H1 (cell line): ENCODE results near the gene TAS1R3. TPM values are rescaled to one million over a fixed set of nuclear protein-coding genes. Genes with fewer than 3 reads are reported as not detected.
A peak's percentile ranks its signal among the peaks of the same experiment; 100 is the strongest.

Experiments
- CTCF ChIA-PET: fragments of 300-600 bp; sonication (Branson Sonifier 250); formaldehyde crosslinking; loops from one replicate; lab custom pipeline; 2021; ENCODE audit not compliant: partially characterized antibody; lab: Charles Lee
- POLR2A ChIA-PET: fragments of 300-600 bp; sonication (Branson Sonifier 250); formaldehyde crosslinking; loops from one replicate; lab custom pipeline; 2021; ENCODE audit warnings: inconsistent platforms; ENCODE audit not compliant: partially characterized antibody; lab: Charles Lee
- DNase-seq, 2 experiments: peaks; one replicate each; pipeline versions ENCODE4 v3.0.0 to v3.0.0-alpha.2; 2010 to 2022; ENCODE audit warnings: low spot score in 2 of 2, low read depth in 1 of 2, mixed read lengths in 1 of 2
- FAIRE-seq: peaks from 2 replicates; lab custom pipeline; 2011; peaks lifted over from hg19 to GRCh38; lab: Jason Lieb, UNC
- H2AFZ ChIP-seq: 2 replicates; pipeline ENCODE4 v1.8.1; 2012; ENCODE audit warnings: low read length, inconsistent platforms
- H2AK5ac ChIP-seq: 2 replicates; pipeline ENCODE4 v1.6.1; 2013; ENCODE audit warnings: low read depth, low read length
- H2BK120ac ChIP-seq: replicated peaks from 2 replicates; pipeline ENCODE3; 2013; ENCODE audit warnings: low read depth, low read length, inconsistent platforms
- H2BK12ac ChIP-seq: 2 replicates; pipeline ENCODE4 v1.6.1; 2013; ENCODE audit warnings: low read depth, low read length
- H2BK15ac ChIP-seq: 2 replicates; pipeline ENCODE4 v1.6.1; 2013; ENCODE audit warnings: low read length
- H2BK20ac ChIP-seq: 2 replicates; pipeline ENCODE4 v1.6.1; 2013; ENCODE audit warnings: low read length
- H2BK5ac ChIP-seq: 2 replicates; pipeline ENCODE4 v1.6.1; 2013; ENCODE audit warnings: low read depth, low read length
- H3K14ac ChIP-seq: 2 replicates; pipeline ENCODE4 v1.6.1; 2013; ENCODE audit warnings: inconsistent platforms; ENCODE audit not compliant: insufficient read length
- H3K18ac ChIP-seq: 2 replicates; pipeline ENCODE4 v1.6.1; 2013; ENCODE audit warnings: low read length; ENCODE audit errors: extremely low read depth
- H3K23ac ChIP-seq: 2 replicates; pipeline ENCODE4 v1.6.1; 2013; ENCODE audit warnings: inconsistent platforms; ENCODE audit not compliant: insufficient read length
- H3K23me2 ChIP-seq: 2 replicates; pipeline ENCODE4 v1.6.1; 2013; ENCODE audit warnings: low read depth, low read length
- H3K27ac ChIP-seq: 2 replicates; pipeline ENCODE4 v1.6.1; 2011; ENCODE audit warnings: low read depth, low read length, inconsistent platforms
- H3K27me3 ChIP-seq, 4 experiments: replicated peaks in 1 of 4; 1 replicate in 1 of 4; 2 replicates in 3 of 4; pipeline versions ENCODE4 v1.6.1 to v1.8.1; 2011 to 2013; ENCODE audit warnings: low read length in 3 of 4, mild to moderate bottlenecking in 3 of 4, inconsistent platforms in 2 of 4, mixed read lengths in 2 of 4, moderate library complexity in 1 of 4; ENCODE audit not compliant: control insufficient read depth in 3 of 4, insufficient read depth in 3 of 4; ENCODE audit errors: extremely low read depth in 1 of 4
- H3K36me3 ChIP-seq, 4 experiments: 2 replicates each; pipeline versions ENCODE4 v1.6.1 to v1.8.1; 2011 to 2013; ENCODE audit warnings: mild to moderate bottlenecking in 4 of 4, low read length in 3 of 4, moderate library complexity in 2 of 4, control low read depth in 1 of 4, inconsistent platforms in 1 of 4; ENCODE audit not compliant: insufficient read depth in 4 of 4, control insufficient read depth in 2 of 4
- H3K4ac ChIP-seq: replicated peaks from 2 replicates; pipeline ENCODE3; 2013; ENCODE audit warnings: low read length, low read depth, mixed read lengths, inconsistent platforms; ENCODE audit not compliant: insufficient read length
- H3K4me1 ChIP-seq, 4 experiments: replicated peaks in 1 of 4; 1 replicate in 1 of 4; 2 replicates in 3 of 4; pipeline versions ENCODE4 v1.6.1 to v1.8.1; 2011 to 2013; ENCODE audit warnings: low read length in 3 of 4, inconsistent platforms in 2 of 4, mixed read lengths in 1 of 4; ENCODE audit not compliant: insufficient read depth in 4 of 4, control insufficient read depth in 3 of 4
- H3K4me2 ChIP-seq, 2 experiments: 2 replicates each; pipeline versions ENCODE4 v1.6.1 to v1.8.1; 2011 to 2013; ENCODE audit warnings: low read depth in 2 of 2, low read length in 2 of 2, control low read depth in 1 of 2, inconsistent platforms in 1 of 2, mild to moderate bottlenecking in 1 of 2; ENCODE audit not compliant: insufficient read depth in 1 of 2
- H3K4me3 ChIP-seq, 4 experiments: fragments of 200-600, 300-600 bp in 1 of 4; sonication (generic), shearing (Covaris generic), sonication (Bioruptor Twin) in 1 of 4; 2 replicates each; pipeline versions ENCODE4 v1.5.1 to v1.8.1; 2011 to 2016; ENCODE audit warnings: low read length in 4 of 4, low read depth in 3 of 4, control low read depth in 2 of 4, inconsistent platforms in 2 of 4, mild to moderate bottlenecking in 2 of 4, mixed read lengths in 1 of 4, moderate library complexity in 1 of 4; ENCODE audit not compliant: insufficient read depth in 2 of 4; ENCODE audit errors: extremely low read depth in 1 of 4
- H3K56ac ChIP-seq: replicated peaks from 2 replicates; pipeline ENCODE3; 2013; ENCODE audit warnings: low read depth, mild to moderate bottlenecking, mixed read lengths, low read length, inconsistent platforms; ENCODE audit not compliant: insufficient read length
- H3K79me1 ChIP-seq: 2 replicates; pipeline ENCODE4 v1.6.1; 2013; ENCODE audit warnings: low read depth, low read length, control low read depth
- H3K79me2 ChIP-seq, 2 experiments: 2 replicates each; pipeline versions ENCODE4 v1.6.1 to v1.8.1; 2012 to 2013; ENCODE audit warnings: low read length in 2 of 2, mild to moderate bottlenecking in 2 of 2, inconsistent platforms in 1 of 2; ENCODE audit not compliant: insufficient read depth in 2 of 2, control insufficient read depth in 1 of 2
- H3K9ac ChIP-seq, 4 experiments: replicated peaks in 1 of 4; 1 replicate in 1 of 4; 2 replicates in 3 of 4; pipeline versions ENCODE4 v1.6.1 to v1.8.1; 2011 to 2013; ENCODE audit warnings: low read depth in 3 of 4, low read length in 3 of 4, control low read depth in 2 of 4, mild to moderate bottlenecking in 2 of 4, moderate library complexity in 2 of 4, inconsistent platforms in 1 of 4; ENCODE audit errors: extremely low read depth in 1 of 4
- H3K9me3 ChIP-seq, 2 experiments: 2 replicates each; pipeline versions ENCODE4 v1.6.1 to v1.8.1; 2012 to 2013; ENCODE audit warnings: mild to moderate bottlenecking in 2 of 2, moderate library complexity in 2 of 2, control low read depth in 1 of 2, inconsistent platforms in 1 of 2, low read depth in 1 of 2, low read length in 1 of 2, mixed read lengths in 1 of 2; ENCODE audit not compliant: insufficient read depth in 2 of 2
- H4K20me1 ChIP-seq, 2 experiments: replicated peaks in 1 of 2; 2 replicates each; pipeline versions ENCODE3 to v1.8.1; 2011 to 2013; ENCODE audit warnings: inconsistent platforms in 2 of 2, low read length in 2 of 2, mild to moderate bottlenecking in 1 of 2; ENCODE audit not compliant: insufficient read depth in 2 of 2, control insufficient read depth in 1 of 2
- H4K5ac ChIP-seq: 2 replicates; pipeline ENCODE4 v1.6.1; 2013; ENCODE audit warnings: low read length, low read depth, mixed read lengths, inconsistent platforms; ENCODE audit not compliant: insufficient read length
- H4K8ac ChIP-seq: 2 replicates; pipeline ENCODE4 v1.8.0; 2013; ENCODE audit warnings: mild to moderate bottlenecking, moderate library complexity, low read length, inconsistent platforms; ENCODE audit not compliant: insufficient read depth; ENCODE audit errors: extremely low read depth
- H4K91ac ChIP-seq: replicated peaks from 2 replicates; pipeline ENCODE3; 2013; ENCODE audit warnings: low read length, mixed read lengths, inconsistent platforms; ENCODE audit not compliant: insufficient read length
- CBX5 ChIP-seq: fragments of 300-800, 300-1000 bp; sonication (generic); IDR thresholded peaks from 2 replicates; pipeline ENCODE4 v1.7.1; 2016; ENCODE audit warnings: antibody characterized with exemption, low read length, low read depth
- CREB1 ChIP-seq: IDR thresholded peaks from 2 replicates; pipeline ENCODE4 v1.6.1; 2012; ENCODE audit warnings: inconsistent platforms
- EGR1 ChIP-seq: IDR thresholded peaks from 2 replicates; pipeline ENCODE4 v1.6.1; 2011; ENCODE audit warnings: low read depth, low read length, borderline replicate concordance
- KDM4A ChIP-seq: IDR thresholded peaks from one replicate; pipeline ENCODE4 v1.7.1; 2012; ENCODE audit warnings: low read depth, mild to moderate bottlenecking, moderate library complexity, low read length, inconsistent platforms; ENCODE audit not compliant: severe bottlenecking
- MAFK ChIP-seq: IDR thresholded peaks from 2 replicates; pipeline ENCODE4 v1.6.1; 2012; ENCODE audit warnings: low read depth, mild to moderate bottlenecking, improper control_type of control experiment, low read length
- MAX ChIP-seq: IDR thresholded peaks from 2 replicates; pipeline ENCODE4 v1.6.1; 2012; ENCODE audit warnings: inconsistent platforms
- PHF8 ChIP-seq: fragments of 200-600 bp; sonication (generic); conservative IDR thresholded peaks from 2 replicates; pipeline ENCODE4 v1.7.1; 2012; ENCODE audit warnings: low read depth, mild to moderate bottlenecking, inconsistent platforms, low read length, moderate library complexity
- POLR2AphosphoS5 ChIP-seq: IDR thresholded peaks from 2 replicates; pipeline ENCODE4 v1.6.1; 2011; ENCODE audit warnings: low read depth, low read length
- RAD21 ChIP-seq, 2 experiments: IDR thresholded peaks in 1 of 2; conservative IDR thresholded peaks in 1 of 2; 2 replicates each; pipeline ENCODE4 v1.6.1; 2011; ENCODE audit warnings: low read depth in 2 of 2, low read length in 2 of 2, improper control_type of control experiment in 1 of 2, inconsistent platforms in 1 of 2, mild to moderate bottlenecking in 1 of 2, moderate library complexity in 1 of 2
- TAF7 ChIP-seq: optimal IDR thresholded peaks from 2 replicates; pipeline ENCODE3; 2011; ENCODE audit warnings: low read depth, mild to moderate bottlenecking, inconsistent platforms, low read length, moderate library complexity, borderline replicate concordance
- WGBS, 2 experiments: shearing (Covaris generic) in 1 of 2; methylation state at CpG; one replicate each; pipeline versions ENCODE4 v1.1.6 to v1.1.7; 2013 to 2015; ENCODE audit warnings: low lambda C conversion rate in 2 of 2, mixed read lengths in 2 of 2, inconsistent platforms in 1 of 2, low coverage in 1 of 2, missing lambda C conversion rate in 1 of 2; ENCODE audit not compliant: insufficient replicate concordance in 2 of 2, insufficient coverage in 1 of 2, insufficient read length in 1 of 2; ENCODE audit errors: extremely low coverage in 1 of 2, missing lambda C conversion rate in 1 of 2; 5-methylcytosine and 5-hydroxymethylcytosine counted together
- polyA plus RNA-seq, 7 experiments: library from polyadenylated mRNA; depleted of rRNA in 3 of 7; stranded (reverse) in 5 of 7; unstranded in 2 of 7; fragments of >200 nt in 5 of 7; fragments of 200-250 nt in 2 of 7; gene quantifications; 1 replicate in 5 of 7; 2 replicates in 1 of 7; 4 replicates in 1 of 7; pipeline versions ENCODE4 v1.2.1 to v1.2.3, GENCODE V29; 2011 to 2013; ENCODE audit warnings: missing spikeins in 2 of 7, mixed read lengths in 2 of 7
- total RNA-seq: library from RNA; stranded (reverse); fragmentation: NEBNext Ultra II Directional; extraction: Animal tissue kit (Norgen Biotek cat#: 25700); gene quantifications from 2 replicates; pipeline ENCODE4 v1.2.1, GENCODE V29; 2021

The TAS1R3 gene
- total and polyA plus RNA-seq, 2 of the 8 experiments (the other 6 are each of a cell fraction or from before 2014, with no cell fraction given), result 0.03 to 0.19 TPM

DNA sequence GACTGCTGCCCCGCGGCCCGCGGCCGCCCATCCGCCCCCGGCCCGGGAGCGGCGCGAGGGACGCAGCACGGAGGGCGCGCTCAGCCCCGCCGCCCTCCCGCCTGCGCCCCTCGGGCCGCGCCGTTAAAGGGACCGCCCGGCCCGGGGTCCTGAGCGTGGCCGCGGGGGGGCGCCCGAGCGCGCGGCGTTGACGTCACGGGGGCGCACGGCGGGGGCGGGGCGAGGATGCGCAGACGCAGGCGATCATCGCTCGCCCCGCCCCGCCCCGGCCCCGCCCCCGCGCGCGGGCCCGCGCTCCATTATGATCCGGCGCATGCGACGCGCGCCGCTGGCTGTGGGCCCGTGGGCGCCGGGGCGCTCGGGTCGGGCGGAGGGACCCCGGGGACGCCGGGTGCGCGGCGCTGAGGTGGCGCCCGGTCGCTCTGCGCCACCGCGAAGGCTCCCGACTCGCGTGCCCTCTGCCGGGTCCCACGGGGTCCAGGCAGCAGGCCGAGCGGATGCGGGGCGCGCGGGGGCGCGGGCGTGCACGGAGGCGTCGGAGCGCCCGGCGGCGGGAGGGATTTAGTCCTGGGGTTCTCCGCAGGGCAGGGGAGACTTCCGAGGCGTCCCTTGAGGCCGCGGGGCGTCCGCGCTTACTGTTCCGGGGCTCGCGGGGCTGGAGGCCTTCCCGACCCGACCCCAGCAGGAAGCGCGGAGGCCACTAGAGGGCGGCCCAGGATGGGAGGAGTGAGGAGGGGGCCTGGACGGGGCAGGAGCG, 18.4 kb downstream of the TAS1R3 start, which contains the start of gene DVL1:
Gene DVL1 (minus strand): TSS at position 163 of the 757 bp plus-strand sequence. CDS start 353 bp downstream, outside the sequence.
- no peak within 1 kb of the TSS for H2BK20ac ChIP-seq
- no peak within 1 kb of the TSS for H2BK12ac ChIP-seq
- POLR2A ChIA-PET, result interaction anchor here (1.7 to 2.3 kb wide), 3 partner anchors 15 to 89 kb away, joined by 3 to 13 read pairs (median 7); partner anchors contain the start of gene AURKAIP1
- peak within 1 kb of the TSS; percentile 89 for H4K8ac ChIP-seq
- H3K9me3 ChIP-seq, result no peaks in the 10 kb centered on the region
- no peak within 1 kb of the TSS for H2BK120ac ChIP-seq
- H3K27me3 ChIP-seq, result peaks cover 0 to 6% (median 4%) of the 10 kb centered on the region in 4 experiments; a peak in 5 of 7 replicates
- peak within 1 kb of the TSS; percentile 60 to 91 (median 79) for H3K4me3 ChIP-seq
- peak within 1 kb of the TSS; percentile 48; the same call in 1 of the 2 replicates for H3K18ac ChIP-seq
- H4K20me1 ChIP-seq, result peaks cover 13 to 33% of the 10 kb centered on the region in 2 experiments
- H3K23ac ChIP-seq, result no peak within 1 kb of the TSS
- WGBS, 2 experiments, result 0% methylated on average over 26 of the region's 122 CpGs; no CpG with 5 or more reads in 1 of the 2 experiments
- peaks cover 21% of the 10 kb centered on the region; the same call in 1 of the 2 replicates for H3K23me2 ChIP-seq
- no peak within 1 kb of the TSS for H2BK15ac ChIP-seq
- FAIRE-seq (no peak), DNase-seq (peak in 1 of 2 experiments; percentile 85)
- CTCF ChIA-PET, result interaction anchor here (1.0 to 2.1 kb wide), 5 partner anchors 13 to 51 kb away, joined by 3 to 15 read pairs (median 3); no protein-coding TSS in a partner anchor
- peak within 1 kb of the TSS; percentile 49 for H4K5ac ChIP-seq
- H2AK5ac ChIP-seq, result no peak within 1 kb of the TSS
- H2BK5ac ChIP-seq, result peak within 1 kb of the TSS; percentile 7; the same call in 1 of the 2 replicates
- H3K27ac ChIP-seq, result peak within 1 kb of the TSS; percentile 83; the same call in 1 of the 2 replicates
- H3K14ac ChIP-seq, result no peak within 1 kb of the TSS
- peaks cover 17% of the 10 kb centered on the region for H3K79me1 ChIP-seq
- H3K36me3 ChIP-seq, result no peaks in the 10 kb centered on the region
- peak within 1 kb of the TSS; percentile 69 for H3K4ac ChIP-seq
- peaks cover 0 to 28% of the 10 kb centered on the region in 2 experiments; a peak in 3 of 4 replicates for H3K79me2 ChIP-seq
- H2AFZ ChIP-seq, result no peak within 1 kb of the TSS
- H3K4me2 ChIP-seq, result peak within 1 kb of the TSS; percentile 75 to 78
- H3K9ac ChIP-seq, result peak within 1 kb of the TSS in 3 of 4 experiments; percentile 58 to 77 (median 63); a peak in 6 of 7 replicates
- peak within 1 kb of the TSS; percentile 39 for H3K56ac ChIP-seq
- peak within 1 kb of the TSS; percentile 81 for H4K91ac ChIP-seq
- peaks cover 0 to 45% (median 33%) of the 10 kb centered on the region in 4 experiments; a peak in 6 of 7 replicates for H3K4me1 ChIP-seq
- TF ChIP-seq MAX (peak; percentile 11; the same call in 1 of the 2 replicates), TAF7 (no peak), CBX5 (no peak), CREB1 (peak; percentile 82), PHF8 (peak; percentile 58), RAD21 (IDR thresholded peaks at IDR 0.05 in 1 of 2, conservative IDR thresholded peaks at IDR 0.05 in 1 of 2; ENCODE audit: low read depth in 2 of 2, low read length in 2 of 2) (peak; percentile 45 to 49; a peak in 3 of 4 replicates), EGR1 (0 out of 2 replicates have a peak, but pooled peaks have one; percentile 40), POLR2AphosphoS5 (no peak), KDM4A (peak; percentile 58), MAFK (no peak)
